Activated CD4-positive, alpha-beta memory T cell treated with anti-CD3 and anti-CD28 coated beads for 36 hours (primary cell): ENCODE results near the gene PALM2AKAP2. TPM values are rescaled to one million over a fixed set of nuclear protein-coding genes. Genes with fewer than 3 reads are reported as not detected.

Source experiments
- CTCF ChIA-PET: fragments of 350-600 bp; sonication (Branson Sonifier 250); formaldehyde crosslinking; loops from one replicate; lab custom pipeline; 2021; ENCODE audit warnings: antibody characterized with exemption, inconsistent platforms; lab: Charles Lee
- POLR2A ChIA-PET: fragments of 350-600 bp; sonication (Branson Sonifier 250); formaldehyde crosslinking; loops from one replicate; lab custom pipeline; 2021; ENCODE audit warnings: antibody characterized with exemption; lab: Charles Lee
- DNase-seq: peaks from one replicate; pipeline ENCODE4 v3.0.0-alpha.2; 2020
- H3K27ac Mint-ChIP-seq: one replicate; pipeline ENCODE4 v1.8.0; 2021; ENCODE audit warnings: mixed read lengths
- H3K27me3 Mint-ChIP-seq: one replicate; pipeline ENCODE4 v1.8.0; 2021; ENCODE audit warnings: mixed read lengths
- H3K36me3 Mint-ChIP-seq: one replicate; pipeline ENCODE4 v1.8.0; 2021; ENCODE audit warnings: mixed read lengths
- H3K4me1 Mint-ChIP-seq: one replicate; pipeline ENCODE4 v1.8.0; 2021; ENCODE audit warnings: low read depth, mixed read lengths
- H3K4me3 Mint-ChIP-seq: one replicate; pipeline ENCODE4 v1.8.0; 2021; ENCODE audit warnings: mild to moderate bottlenecking, mixed read lengths
- H3K9me3 Mint-ChIP-seq: one replicate; pipeline ENCODE4 v1.8.0; 2021; ENCODE audit warnings: mixed read lengths
- intact Hi-C: fragments of 100-400 bp; cut with micrococcal nuclease; formaldehyde crosslinking; loops from one replicate; pipeline ENCODE4 v1.15.1; 2023
- total RNA-seq, 2 experiments: library from RNA; stranded (reverse); gene quantifications; one replicate each; pipeline ENCODE4 v1.2.3, GENCODE V29; 2021

PALM2AKAP2 gene
- under 1 TPM in 1 of 2 experiments, not detected in 1; 0.36 TPM for total RNA-seq

- CTCF ChIA-PET: no interaction called here
- Mint-ChIP-seq H3K4me1 (peaks cover 4% of the 10 kb centered on the region), H3K4me3 (no peak within 1 kb of the TSS), H3K27ac (no peak within 1 kb of the TSS), H3K9me3 (no peaks in the 10 kb centered on the region), H3K27me3 (peaks cover 15% of the 10 kb centered on the region), H3K36me3 (no peaks in the 10 kb centered on the region)
- intact Hi-C loops: no loop called here
- DNase-seq: no peak
- POLR2A ChIA-PET: no interaction called here
Observed at GRCh38 chr9:109779711-109780452, at the start of gene PALM2AKAP2. PALM2AKAP2 (plus strand) TSS chr9:109780198; CDS start chr9:109780489, 291 bp downstream.

- no peak for DNase-seq
- CTCF ChIA-PET: no interaction called here
- Mint-ChIP-seq H3K4me3 (no peak overlapping the region), H3K9me3 (no peaks in the 10 kb centered on the region), H3K27me3 (no peaks in the 10 kb centered on the region), H3K4me1 (no peaks in the 10 kb centered on the region), H3K36me3 (no peaks in the 10 kb centered on the region), H3K27ac (no peak overlapping the region)
- POLR2A ChIA-PET: no interaction called here
- intact Hi-C loops: loop anchor here (5.0 kb wide), 1 partner anchor 68 kb away; no protein-coding TSS in a partner anchor
Observed at GRCh38 chr9:109730228-109730627, 49.8 kb upstream of the PALM2AKAP2 start.

GRCh38 chr9:109733690-109734089, 46.3 kb upstream of the PALM2AKAP2 start:
- Mint-ChIP-seq H3K27ac (no peak overlapping the region), H3K27me3 (no peaks in the 10 kb centered on the region), H3K4me3 (no peak overlapping the region), H3K9me3 (no peaks in the 10 kb centered on the region), H3K4me1 (no peaks in the 10 kb centered on the region), H3K36me3 (no peaks in the 10 kb centered on the region)
- CTCF ChIA-PET: no interaction called here
- POLR2A ChIA-PET: no interaction called here
- intact Hi-C loops: loop anchor here (5.0 kb wide), 1 partner anchor 71 kb away; no protein-coding TSS in a partner anchor
- DNase-seq: no peak

- intact Hi-C loops: loop anchor here (5.0 kb wide), 1 partner anchor 73 kb away; no protein-coding TSS in a partner anchor
- no peaks in the 10 kb centered on the region for H3K27me3 Mint-ChIP-seq
- ChIA-PET CTCF (no interaction called here), POLR2A (no interaction called here)
- H3K4me1 Mint-ChIP-seq: no peaks in the 10 kb centered on the region
- H3K9me3 Mint-ChIP-seq: no peaks in the 10 kb centered on the region
- H3K36me3 Mint-ChIP-seq: no peaks in the 10 kb centered on the region
- no peak overlapping the region for H3K27ac Mint-ChIP-seq
- no peak overlapping the region for H3K4me3 Mint-ChIP-seq
- DNase-seq: no peak
Observed at GRCh38 chr9:109734814-109735213, 45.2 kb upstream of the PALM2AKAP2 start.

- no peak overlapping the region for H3K4me3 Mint-ChIP-seq
- ChIA-PET CTCF (no interaction called here), POLR2A (no interaction called here)
- H3K36me3 Mint-ChIP-seq: no peaks in the 10 kb centered on the region
- H3K4me1 Mint-ChIP-seq: no peaks in the 10 kb centered on the region
- no peaks in the 10 kb centered on the region for H3K9me3 Mint-ChIP-seq
- intact Hi-C loops: no loop called here
- H3K27me3 Mint-ChIP-seq: no peaks in the 10 kb centered on the region
- no peak overlapping the region for H3K27ac Mint-ChIP-seq
- DNase-seq: no peak
Observed at GRCh38 chr9:109735801-109736200, 44.2 kb upstream of the PALM2AKAP2 start.

- intact Hi-C loops: no loop called here
- Mint-ChIP-seq H3K4me1 (no peaks in the 10 kb centered on the region), H3K27ac (no peak overlapping the region), H3K4me3 (no peak overlapping the region), H3K9me3 (no peaks in the 10 kb centered on the region), H3K27me3 (peaks cover 3% of the 10 kb centered on the region), H3K36me3 (no peaks in the 10 kb centered on the region)
- DNase-seq: no peak
- ChIA-PET POLR2A (no interaction called here), CTCF (interaction anchor here (0.6 kb wide), 1 partner anchor 1512 kb away, joined by 3 read pairs; no protein-coding TSS in a partner anchor)
Observed at GRCh38 chr9:109737295-109737694, 42.7 kb upstream of the PALM2AKAP2 start.

- Mint-ChIP-seq H3K9me3 (no peaks in the 10 kb centered on the region), H3K4me1 (no peaks in the 10 kb centered on the region), H3K4me3 (no peak overlapping the region), H3K36me3 (no peaks in the 10 kb centered on the region), H3K27ac (no peak overlapping the region), H3K27me3 (peaks cover 5% of the 10 kb centered on the region)
- CTCF ChIA-PET: no interaction called here
- POLR2A ChIA-PET: no interaction called here
- DNase-seq: no peak
- intact Hi-C loops: no loop called here
Observed at GRCh38 chr9:109739760-109740159, 40.2 kb upstream of the PALM2AKAP2 start.

- intact Hi-C loops: no loop called here
- CTCF ChIA-PET: interaction anchor here (0.6 kb wide), 1 partner anchor 14 kb away, joined by 3 read pairs; no protein-coding TSS in a partner anchor
Observed at GRCh38 chr9:109742776-109743348, 37.1 kb upstream of the PALM2AKAP2 start.

GRCh38 chr9:109743696-109744095, 36.3 kb upstream of the PALM2AKAP2 start:
- H3K36me3 Mint-ChIP-seq: no peaks in the 10 kb centered on the region
- H3K27me3 Mint-ChIP-seq: peaks cover 5% of the 10 kb centered on the region
- DNase-seq: no peak
- H3K9me3 Mint-ChIP-seq: no peaks in the 10 kb centered on the region
- no peak overlapping the region for H3K27ac Mint-ChIP-seq
- H3K4me3 Mint-ChIP-seq: no peak overlapping the region
- no peaks in the 10 kb centered on the region for H3K4me1 Mint-ChIP-seq
- intact Hi-C loops: no loop called here
- POLR2A ChIA-PET: no interaction called here
- CTCF ChIA-PET: interaction anchor here (0.6 kb wide), 1 partner anchor 13 kb away, joined by 3 read pairs; no protein-coding TSS in a partner anchor

More at GRCh38 chr9:109742776-109743348, 37.1 kb upstream of the PALM2AKAP2 start:
- H3K9me3 Mint-ChIP-seq: no peaks in the 10 kb centered on the region
- no peak overlapping the region for H3K27ac Mint-ChIP-seq
- POLR2A ChIA-PET: no interaction called here
- H3K4me3 Mint-ChIP-seq: no peak overlapping the region
- H3K36me3 Mint-ChIP-seq: no peaks in the 10 kb centered on the region
- no peaks in the 10 kb centered on the region for H3K4me1 Mint-ChIP-seq
- DNase-seq: no peak
- peaks cover 5% of the 10 kb centered on the region for H3K27me3 Mint-ChIP-seq

GRCh38 chr9:109745335-109746283, 34.4 kb upstream of the PALM2AKAP2 start:
- peaks cover 5% of the 10 kb centered on the region for H3K27me3 Mint-ChIP-seq
- H3K27ac Mint-ChIP-seq: no peak overlapping the region
- intact Hi-C loops: no loop called here
- no peak for DNase-seq
- H3K9me3 Mint-ChIP-seq: no peaks in the 10 kb centered on the region
- no peaks in the 10 kb centered on the region for H3K36me3 Mint-ChIP-seq
- POLR2A ChIA-PET: no interaction called here
- CTCF ChIA-PET: no interaction called here
- no peaks in the 10 kb centered on the region for H3K4me1 Mint-ChIP-seq
- H3K4me3 Mint-ChIP-seq: no peak overlapping the region

- CTCF ChIA-PET: no interaction called here
- Mint-ChIP-seq H3K36me3 (no peaks in the 10 kb centered on the region), H3K4me3 (no peak overlapping the region), H3K4me1 (no peaks in the 10 kb centered on the region), H3K9me3 (no peaks in the 10 kb centered on the region), H3K27me3 (peaks cover 3% of the 10 kb centered on the region), H3K27ac (no peak overlapping the region)
- no peak for DNase-seq
- POLR2A ChIA-PET: no interaction called here
- intact Hi-C loops: no loop called here
Observed at GRCh38 chr9:109751253-109751652, 28.7 kb upstream of the PALM2AKAP2 start.

GRCh38 chr9:109753308-109753707, 26.7 kb upstream of the PALM2AKAP2 start:
- Mint-ChIP-seq H3K27ac (no peak overlapping the region), H3K4me3 (no peak overlapping the region), H3K4me1 (no peaks in the 10 kb centered on the region), H3K27me3 (peaks cover 3% of the 10 kb centered on the region), H3K9me3 (no peaks in the 10 kb centered on the region), H3K36me3 (no peaks in the 10 kb centered on the region)
- intact Hi-C loops: no loop called here
- ChIA-PET CTCF (no interaction called here), POLR2A (no interaction called here)
- DNase-seq: no peak
